Astrocyte of the cerebellum (primary cell): ENCODE data around the gene DHPS.
A peak's percentile ranks its signal among the peaks of the same experiment; 100 is the strongest.

ENCODE experiments used
- DNase-seq: peaks from one replicate; pipeline ENCODE4 v3.0.0-alpha.2; 2011; ENCODE audit warnings: low read depth
- H3K4me3 ChIP-seq: 2 replicates; pipeline ENCODE4 v1.5.1; 2011; ENCODE audit warnings: mild to moderate bottlenecking, low read depth, low read length, moderate library complexity
- in situ Hi-C: cut with HindIII; loops from 2 replicates; pipeline ENCODE4 v1.10.0; 2017; ENCODE audit warnings: low sequenced_read_pairs
- TF ChIP-seq, protein P1 (sequence below): IDR thresholded peaks from 2 replicates; pipeline ENCODE4 v1.5.1; 2012; ENCODE audit warnings: low read length, low read depth, moderate library complexity, mild to moderate bottlenecking; ENCODE audit errors: missing control alignments

The DHPS gene

DNA sequence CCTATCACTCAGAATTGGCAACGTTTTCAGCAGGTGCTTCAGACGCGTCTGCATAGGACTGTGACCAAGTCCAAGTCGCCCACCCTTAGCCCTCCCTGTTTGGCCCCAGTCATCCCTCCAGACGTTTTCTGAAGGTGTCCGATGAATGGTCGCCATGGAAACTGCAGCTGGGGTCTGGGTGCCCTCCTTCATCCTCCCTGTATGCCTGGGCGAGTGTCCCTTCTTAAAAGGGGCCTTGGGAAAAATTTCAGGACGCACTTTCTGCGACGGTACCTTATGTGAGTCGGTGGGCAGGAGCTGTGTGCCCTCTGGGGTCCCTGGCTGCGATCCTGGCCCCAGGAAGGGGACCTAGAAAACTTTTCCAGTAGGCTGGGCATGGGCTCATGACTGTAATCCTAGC lies 40.2 kb downstream of the DHPS start:
- in situ Hi-C loops, result no loop called here
- TF ChIP-seq, protein P1, sequence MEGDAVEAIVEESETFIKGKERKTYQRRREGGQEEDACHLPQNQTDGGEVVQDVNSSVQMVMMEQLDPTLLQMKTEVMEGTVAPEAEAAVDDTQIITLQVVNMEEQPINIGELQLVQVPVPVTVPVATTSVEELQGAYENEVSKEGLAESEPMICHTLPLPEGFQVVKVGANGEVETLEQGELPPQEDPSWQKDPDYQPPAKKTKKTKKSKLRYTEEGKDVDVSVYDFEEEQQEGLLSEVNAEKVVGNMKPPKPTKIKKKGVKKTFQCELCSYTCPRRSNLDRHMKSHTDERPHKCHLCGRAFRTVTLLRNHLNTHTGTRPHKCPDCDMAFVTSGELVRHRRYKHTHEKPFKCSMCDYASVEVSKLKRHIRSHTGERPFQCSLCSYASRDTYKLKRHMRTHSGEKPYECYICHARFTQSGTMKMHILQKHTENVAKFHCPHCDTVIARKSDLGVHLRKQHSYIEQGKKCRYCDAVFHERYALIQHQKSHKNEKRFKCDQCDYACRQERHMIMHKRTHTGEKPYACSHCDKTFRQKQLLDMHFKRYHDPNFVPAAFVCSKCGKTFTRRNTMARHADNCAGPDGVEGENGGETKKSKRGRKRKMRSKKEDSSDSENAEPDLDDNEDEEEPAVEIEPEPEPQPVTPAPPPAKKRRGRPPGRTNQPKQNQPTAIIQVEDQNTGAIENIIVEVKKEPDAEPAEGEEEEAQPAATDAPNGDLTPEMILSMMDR, result no peak
- no peak for DNase-seq
- no peak overlapping the region for H3K4me3 ChIP-seq

DNA sequence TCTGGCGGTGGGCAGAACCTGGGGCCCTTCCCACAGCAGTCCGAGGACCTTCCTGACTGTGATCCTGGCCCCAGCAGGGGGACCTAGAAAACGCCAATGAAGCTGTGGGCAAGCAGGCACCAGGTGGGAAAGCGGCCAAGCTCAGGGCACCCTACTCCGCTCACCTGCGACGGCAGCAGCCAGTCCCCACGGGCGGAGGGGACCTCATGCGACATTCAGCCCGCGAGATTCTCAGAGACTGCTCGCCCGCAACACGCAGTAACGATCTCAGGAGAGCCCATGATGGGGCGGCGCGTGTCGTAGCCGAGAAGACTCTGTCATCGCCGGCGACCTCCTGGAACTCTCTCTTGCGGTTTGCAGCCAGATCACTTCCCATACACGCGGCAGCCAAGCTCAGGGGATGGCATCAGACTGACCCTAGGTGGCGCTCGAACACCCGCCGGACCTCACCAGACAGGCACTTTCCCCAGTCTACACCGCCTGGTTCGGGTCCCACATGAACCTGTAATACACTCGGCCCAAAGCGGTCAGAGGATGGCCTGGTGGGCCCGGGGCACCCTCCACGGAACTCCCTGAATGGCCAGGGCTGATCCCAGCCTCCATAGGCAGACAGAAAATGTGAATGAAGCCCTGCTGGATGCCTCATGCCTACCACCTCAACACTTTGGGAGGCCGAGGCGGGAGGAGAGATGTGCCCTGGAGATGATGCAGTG lies 41.6 kb downstream of the DHPS start:
- TF ChIP-seq, protein P1, result peak; percentile 68
- peak; percentile 16 for DNase-seq
- in situ Hi-C loops, result no loop called here
- H3K4me3 ChIP-seq, result no peak overlapping the region

- no peak for DNase-seq
- TF ChIP-seq, protein P1, result no peak
- H3K4me3 ChIP-seq, result no peak overlapping the region
- in situ Hi-C loops, result no loop called here
These were observed 43.0 kb downstream of the DHPS start for GRCh38 chr19:12638611-12639182.

GRCh38 chr19:12636631-12637030 lies 45.0 kb downstream of the DHPS start:
- in situ Hi-C loops, result no loop called here

DNA sequence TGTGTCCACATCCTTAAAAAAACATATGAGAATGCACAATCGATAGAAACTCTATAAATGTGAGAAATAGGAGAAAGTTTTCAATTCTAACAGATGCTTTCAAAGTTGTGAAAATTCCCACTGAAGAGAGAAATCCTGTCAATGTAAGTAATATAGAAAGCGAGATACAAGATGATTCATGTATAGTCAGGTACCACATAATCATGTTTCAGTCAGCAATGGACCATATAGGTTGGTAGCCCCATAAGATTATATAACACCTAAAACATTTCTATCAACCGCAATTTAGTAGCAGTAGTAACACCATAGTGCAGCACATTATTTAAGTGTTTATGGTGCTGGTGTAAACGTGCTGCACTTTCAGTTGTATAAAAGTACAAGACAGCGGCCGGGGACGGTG lies 52.5 kb downstream of the DHPS start:
- in situ Hi-C loops, result no loop called here
- TF ChIP-seq, protein P1, result no peak
- no peak overlapping the region for H3K4me3 ChIP-seq
- DNase-seq, result no peak

More at GRCh38 chr19:12636631-12637030, 45.0 kb downstream of the DHPS start:
- no peak overlapping the region for H3K4me3 ChIP-seq
- TF ChIP-seq, protein P1, result no peak
- no peak for DNase-seq

- H3K4me3 ChIP-seq, result no peak overlapping the region
- DNase-seq, result no peak
- in situ Hi-C loops, result no loop called here
- TF ChIP-seq, protein P1, result no peak
These were observed 53.3 kb downstream of the DHPS start for GRCh38 chr19:12628040-12629022.
